ENCODE data around the gene SCARB1.

DNA sequence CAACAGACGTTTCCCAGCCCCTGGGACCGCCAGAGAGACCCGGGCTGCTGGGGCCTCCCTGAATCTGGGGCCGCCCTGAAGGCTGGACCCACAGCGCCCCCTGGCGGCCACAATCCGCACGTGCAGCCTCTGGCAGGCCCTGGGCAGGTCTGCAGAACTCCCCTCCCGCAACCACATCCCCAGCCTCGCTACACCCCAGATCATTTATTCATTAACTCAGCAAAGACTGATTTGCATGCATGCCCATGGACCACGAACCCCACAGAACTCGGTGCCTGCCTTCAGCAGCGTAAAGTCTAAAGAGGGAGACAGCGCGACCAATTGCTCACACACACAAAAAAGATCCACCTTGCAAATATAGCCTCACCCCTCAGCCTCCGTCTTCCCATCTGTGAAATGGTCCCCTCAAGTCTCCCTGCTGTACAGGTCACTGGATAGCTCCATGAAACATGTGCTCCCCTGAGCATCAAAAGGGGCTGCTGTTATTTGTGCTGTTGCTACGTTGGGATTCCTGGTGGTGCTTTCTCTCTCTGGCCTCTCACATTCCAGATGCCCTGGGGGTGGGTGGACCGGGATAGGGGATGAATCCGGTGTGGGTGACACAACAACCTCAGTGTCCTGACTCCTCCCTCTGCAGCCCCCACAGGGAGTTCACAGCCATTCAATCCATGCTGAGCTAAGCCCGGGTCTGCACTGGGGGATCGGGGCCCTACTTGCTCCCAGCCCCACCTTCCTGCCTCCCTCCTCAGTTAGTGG is 96.4 kb downstream of the SCARB1 start:
- TF ChIP-seq, protein P1, sequence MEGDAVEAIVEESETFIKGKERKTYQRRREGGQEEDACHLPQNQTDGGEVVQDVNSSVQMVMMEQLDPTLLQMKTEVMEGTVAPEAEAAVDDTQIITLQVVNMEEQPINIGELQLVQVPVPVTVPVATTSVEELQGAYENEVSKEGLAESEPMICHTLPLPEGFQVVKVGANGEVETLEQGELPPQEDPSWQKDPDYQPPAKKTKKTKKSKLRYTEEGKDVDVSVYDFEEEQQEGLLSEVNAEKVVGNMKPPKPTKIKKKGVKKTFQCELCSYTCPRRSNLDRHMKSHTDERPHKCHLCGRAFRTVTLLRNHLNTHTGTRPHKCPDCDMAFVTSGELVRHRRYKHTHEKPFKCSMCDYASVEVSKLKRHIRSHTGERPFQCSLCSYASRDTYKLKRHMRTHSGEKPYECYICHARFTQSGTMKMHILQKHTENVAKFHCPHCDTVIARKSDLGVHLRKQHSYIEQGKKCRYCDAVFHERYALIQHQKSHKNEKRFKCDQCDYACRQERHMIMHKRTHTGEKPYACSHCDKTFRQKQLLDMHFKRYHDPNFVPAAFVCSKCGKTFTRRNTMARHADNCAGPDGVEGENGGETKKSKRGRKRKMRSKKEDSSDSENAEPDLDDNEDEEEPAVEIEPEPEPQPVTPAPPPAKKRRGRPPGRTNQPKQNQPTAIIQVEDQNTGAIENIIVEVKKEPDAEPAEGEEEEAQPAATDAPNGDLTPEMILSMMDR (IDR thresholded peaks at IDR 0.05) = peak in 2 of 3 experiments; percentile 99 to 100
- peak in 1 of 2 donors; percentile 54 for TF ChIP-seq POLR2AphosphoS5 (IDR thresholded peaks at IDR 0.05)
- TF ChIP-seq POLR2A (IDR thresholded peaks at IDR 0.05; ENCODE audit: low read depth) = no peak
- TF ChIP-seq EP300 (IDR thresholded peaks at IDR 0.05) = no peak

Measured in esophagus muscularis mucosa (tissue), 4 donors.